Spinal cord (tissue), 10 donors: ENCODE results near the gene BECN2. TPM values are rescaled to one million over a fixed set of nuclear protein-coding genes. Genes with fewer than 3 reads are reported as not detected.
A peak's percentile ranks its signal among the peaks of the same experiment; 100 is the strongest.

Experiments
- DNase-seq, 6 donors: peaks; one replicate each; pipeline versions ENCODE4 v3.0.0 to v3.0.0-alpha.2; 2013 to 2015; ENCODE audit warnings: low spot score in 6 of 6, low read depth in 4 of 6
- H3K27ac ChIP-seq: one replicate; pipeline ENCODE4 v1.5.1; 2013; ENCODE audit warnings: low read depth, low read length, control low read depth
- H3K27me3 ChIP-seq: one replicate; pipeline ENCODE4 v1.6.1; 2013; ENCODE audit warnings: low read length; ENCODE audit not compliant: control insufficient read depth, insufficient read depth
- H3K36me3 ChIP-seq: one replicate; pipeline ENCODE4 v1.6.1; 2013; ENCODE audit warnings: low read length; ENCODE audit not compliant: control insufficient read depth, insufficient read depth
- H3K4me1 ChIP-seq: one replicate; pipeline ENCODE4 v1.6.1; 2013; ENCODE audit warnings: low read length; ENCODE audit not compliant: control insufficient read depth, insufficient read depth
- H3K4me3 ChIP-seq: one replicate; pipeline ENCODE4 v1.5.1; 2013; ENCODE audit warnings: low read depth, low read length, control low read depth
- H3K9me3 ChIP-seq: one replicate; pipeline ENCODE4 v1.6.1; 2013; ENCODE audit warnings: low read length; ENCODE audit not compliant: control insufficient read depth, insufficient read depth
- WGBS: methylation state at CpG from one replicate; pipeline ENCODE4 v1.1.5; 2013; ENCODE audit warnings: missing lambda C conversion rate; ENCODE audit not compliant: insufficient coverage; 5-methylcytosine and 5-hydroxymethylcytosine counted together
- polyA plus RNA-seq, 2 donors: library from polyadenylated mRNA; unstranded; fragments of 120-200 nt; gene quantifications; one replicate each; pipeline ENCODE4 v1.2.1, GENCODE V29; 2013; ENCODE audit not compliant: insufficient read length in 2 of 2
- total RNA-seq, 2 donors: library from RNA; depleted of rRNA in 1 of 2; stranded (reverse); fragments of 120-200 nt in 1 of 2; fragments of >200 nt in 1 of 2; gene quantifications; one replicate each; pipeline versions ENCODE4 v1.2.3 to v1.2.4, GENCODE V29; 2013 to 2014
- donor health status: healthy.

The BECN2 gene
- total and polyA plus RNA-seq, 4 donors = not detected

DNA sequence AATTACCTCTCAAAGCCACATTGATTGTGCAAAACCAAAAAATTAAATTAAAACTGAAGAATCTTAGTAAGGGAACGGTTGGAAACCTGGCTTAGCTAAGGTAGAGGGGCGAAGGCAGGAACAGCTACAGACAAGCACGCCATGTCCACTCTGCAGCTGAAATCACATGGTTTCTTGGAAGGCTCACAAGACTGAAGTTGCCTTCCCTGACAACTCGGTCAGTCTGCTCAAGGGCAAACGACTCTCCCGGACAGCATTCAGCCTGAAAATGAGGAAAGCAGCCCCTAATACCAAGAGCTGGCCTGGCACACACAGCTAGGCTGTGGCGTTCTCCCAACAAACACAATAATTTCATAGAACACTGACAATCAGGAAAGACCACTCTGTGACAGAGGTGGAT is 22.7 kb upstream of the BECN2 start:
- DNase-seq = peak in 4 of 6 donors; percentile 6 to 40 (median 26)
- no peak overlapping the region for H3K27ac ChIP-seq
- H3K4me3 ChIP-seq = no peak overlapping the region

GRCh38 chr1:241939798-241940197 is 17.8 kb upstream of the BECN2 start:
- WGBS = no CpG with 5 or more reads among the region's 1 CpG
- Histone ChIP-seq H3K27me3 (no peaks in the 10 kb centered on the region), H3K36me3 (no peaks in the 10 kb centered on the region), H3K4me1 (peaks cover 3% of the 10 kb centered on the region), H3K27ac (no peak overlapping the region), H3K9me3 (peaks cover 2% of the 10 kb centered on the region), H3K4me3 (no peak overlapping the region)
- no peak for DNase-seq

More for the DNA sequence above, 22.7 kb upstream of the BECN2 start:
- 43% methylated on average over 7 of the region's 7 CpGs for WGBS
- Histone ChIP-seq H3K9me3 (peaks cover 2% of the 10 kb centered on the region), H3K4me1 (peaks cover 15% of the 10 kb centered on the region), H3K27me3 (no peaks in the 10 kb centered on the region), H3K36me3 (no peaks in the 10 kb centered on the region)

DNA sequence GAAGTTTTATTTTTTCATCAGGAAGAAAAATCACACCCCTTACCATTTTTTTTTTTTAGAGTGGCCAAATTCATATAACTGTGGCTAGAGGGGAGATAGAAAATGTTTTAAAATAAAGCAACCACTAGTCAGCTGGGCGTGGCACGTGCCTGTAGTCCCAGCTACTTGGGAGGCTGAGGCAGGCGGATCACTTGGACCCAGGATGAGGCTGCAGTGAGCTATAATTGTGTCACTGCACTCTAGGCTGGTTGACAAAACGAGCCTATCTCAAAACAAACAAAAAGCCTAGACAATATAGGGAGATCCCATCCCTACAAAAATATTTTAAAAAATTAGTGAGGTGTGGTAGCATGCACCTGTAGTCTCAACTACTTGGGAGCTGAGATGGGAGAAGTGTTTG is 14.8 kb upstream of the BECN2 start:
- H3K36me3 ChIP-seq = no peaks in the 10 kb centered on the region
- no peak overlapping the region for H3K27ac ChIP-seq
- H3K4me1 ChIP-seq = no peaks in the 10 kb centered on the region
- 93% methylated on average over 3 of the region's 4 CpGs for WGBS
- no peak overlapping the region for H3K4me3 ChIP-seq
- no peak for DNase-seq
- no peaks in the 10 kb centered on the region for H3K27me3 ChIP-seq
- peaks cover 2% of the 10 kb centered on the region for H3K9me3 ChIP-seq

DNA sequence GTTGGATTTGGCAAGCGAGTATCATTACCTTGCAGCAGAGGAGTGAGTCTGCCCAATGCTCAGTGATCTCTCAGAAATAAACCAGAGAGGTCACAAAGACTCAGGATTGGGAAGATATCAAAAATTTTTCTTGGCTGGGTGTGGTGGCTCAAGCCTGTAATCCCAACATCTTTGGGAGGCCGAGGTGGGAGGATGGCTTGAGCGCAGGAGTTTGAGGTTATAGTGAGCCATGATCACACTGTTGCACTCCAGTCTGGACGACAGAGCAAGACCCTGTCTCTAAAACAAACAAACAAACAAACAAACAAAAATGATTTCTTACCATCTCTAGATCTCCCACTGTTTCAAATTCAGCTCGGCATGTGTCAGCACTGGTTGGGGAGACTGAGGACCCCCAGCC is 13.3 kb upstream of the BECN2 start:
- no peaks in the 10 kb centered on the region for H3K4me1 ChIP-seq
- DNase-seq = no peak
- no peak overlapping the region for H3K4me3 ChIP-seq
- 100% methylated on average over 1 of the region's 5 CpGs for WGBS
- no peaks in the 10 kb centered on the region for H3K9me3 ChIP-seq
- H3K27me3 ChIP-seq = no peaks in the 10 kb centered on the region
- no peak overlapping the region for H3K27ac ChIP-seq
- no peaks in the 10 kb centered on the region for H3K36me3 ChIP-seq

DNA sequence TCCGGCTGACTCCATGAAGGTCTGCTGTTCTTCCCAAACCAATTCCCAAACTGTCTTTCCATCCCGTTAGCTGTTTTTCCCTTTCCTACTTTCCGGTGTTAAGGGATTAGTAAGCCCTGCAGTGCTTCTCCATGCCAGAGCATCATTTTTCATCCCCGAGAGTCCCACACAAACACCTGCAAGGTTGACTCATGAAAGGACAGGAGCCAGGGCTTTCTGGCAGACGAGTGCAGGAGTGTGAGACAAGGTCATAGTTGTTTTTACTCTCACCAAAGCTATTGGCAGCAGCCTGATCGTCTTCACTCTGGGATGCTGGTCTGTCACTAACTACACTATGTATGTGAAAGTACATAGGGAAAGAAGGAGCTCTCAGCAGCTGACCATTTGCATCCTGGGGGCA is 10.2 kb upstream of the BECN2 start:
- WGBS = 91% methylated on average over 3 of the region's 6 CpGs
- no peaks in the 10 kb centered on the region for H3K4me1 ChIP-seq
- no peak for DNase-seq
- H3K36me3 ChIP-seq = no peaks in the 10 kb centered on the region
- no peaks in the 10 kb centered on the region for H3K9me3 ChIP-seq
- H3K27ac ChIP-seq = no peak overlapping the region
- no peaks in the 10 kb centered on the region for H3K27me3 ChIP-seq
- H3K4me3 ChIP-seq = no peak overlapping the region

GRCh38 chr1:241950390-241950789 is 7.2 kb upstream of the BECN2 start:
- H3K4me3 ChIP-seq = no peak overlapping the region
- no peaks in the 10 kb centered on the region for H3K36me3 ChIP-seq
- no peaks in the 10 kb centered on the region for H3K4me1 ChIP-seq
- H3K9me3 ChIP-seq = no peaks in the 10 kb centered on the region
- no peaks in the 10 kb centered on the region for H3K27me3 ChIP-seq
- no peak overlapping the region for H3K27ac ChIP-seq
- DNase-seq = peak in 1 of 6 donors; percentile 32
- WGBS = 67% methylated on average over 4 of the region's 5 CpGs

DNA sequence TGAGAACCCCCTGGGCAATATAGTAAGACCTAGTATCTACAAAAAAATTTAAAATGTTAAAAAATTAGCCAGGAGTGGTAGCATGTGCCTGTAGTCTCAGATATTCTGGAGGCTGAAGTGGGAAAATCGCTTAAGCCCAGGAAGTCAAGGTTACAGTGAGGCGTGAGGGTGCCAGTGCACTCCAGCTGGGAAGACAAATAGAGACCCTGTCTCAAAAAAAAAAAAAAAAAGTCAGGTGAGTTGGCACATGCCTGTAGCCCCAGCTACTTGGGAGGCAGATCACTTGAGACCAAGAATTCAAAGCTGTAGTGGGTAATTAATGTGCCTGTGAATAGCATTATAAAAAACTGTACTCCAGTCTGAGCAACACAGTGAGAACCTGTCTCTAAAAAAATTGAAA is 4.6 kb downstream of the BECN2 start:
- Histone ChIP-seq H3K27me3 (no peaks in the 10 kb centered on the region), H3K27ac (no peak overlapping the region), H3K4me3 (no peak overlapping the region), H3K36me3 (no peaks in the 10 kb centered on the region), H3K4me1 (no peaks in the 10 kb centered on the region), H3K9me3 (no peaks in the 10 kb centered on the region)
- DNase-seq = peak in 1 of 6 donors; percentile 5
- 64% methylated on average over 2 of the region's 2 CpGs for WGBS

- Histone ChIP-seq H3K4me1 (no peaks in the 10 kb centered on the region), H3K9me3 (no peaks in the 10 kb centered on the region), H3K27ac (no peak overlapping the region), H3K27me3 (no peaks in the 10 kb centered on the region), H3K4me3 (no peak overlapping the region), H3K36me3 (no peaks in the 10 kb centered on the region)
- no peak for DNase-seq
Observed at GRCh38 chr1:241963722-241964121, 6.2 kb downstream of the BECN2 start.

DNA sequence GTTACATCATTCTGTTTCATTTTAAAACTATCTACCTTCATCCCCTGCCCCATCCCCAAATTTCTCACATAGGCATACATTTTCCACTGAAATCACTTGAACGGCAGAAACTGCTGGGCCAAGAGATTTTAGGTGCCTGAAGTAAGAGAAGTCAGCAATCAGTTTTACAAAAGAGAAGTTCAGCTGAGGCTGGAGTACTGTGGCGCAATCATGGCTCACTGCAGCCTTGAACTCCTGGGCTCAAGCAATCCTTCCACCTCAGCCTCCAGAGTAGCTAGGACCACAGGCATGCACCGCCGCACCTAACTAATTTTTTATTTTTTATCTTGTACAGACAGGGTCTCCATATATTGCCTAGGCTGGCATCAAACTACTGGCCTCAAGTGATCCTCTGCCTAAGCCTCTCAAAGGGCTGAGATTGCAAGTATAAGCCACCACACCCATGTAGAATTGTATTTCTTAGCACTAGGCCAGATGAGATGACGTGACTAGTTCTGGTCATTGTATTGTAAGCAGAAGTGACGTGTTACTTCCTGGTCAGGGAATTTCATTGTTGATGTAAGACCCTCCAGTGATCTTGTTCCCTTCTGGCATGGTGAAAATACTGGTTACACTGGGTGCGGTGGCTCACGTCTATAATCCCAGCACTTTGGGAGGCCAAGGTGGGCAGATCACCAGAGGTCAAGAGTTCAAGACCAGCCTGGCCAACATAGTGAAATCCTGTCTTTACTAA is 7.1 kb downstream of the BECN2 start:
- no peaks in the 10 kb centered on the region for H3K27me3 ChIP-seq
- H3K4me3 ChIP-seq = no peak overlapping the region
- H3K9me3 ChIP-seq = no peaks in the 10 kb centered on the region
- no peaks in the 10 kb centered on the region for H3K4me1 ChIP-seq
- DNase-seq = no peak
- H3K27ac ChIP-seq = no peak overlapping the region
- no peaks in the 10 kb centered on the region for H3K36me3 ChIP-seq
- WGBS = 92% methylated on average over 6 of the region's 8 CpGs

DNA sequence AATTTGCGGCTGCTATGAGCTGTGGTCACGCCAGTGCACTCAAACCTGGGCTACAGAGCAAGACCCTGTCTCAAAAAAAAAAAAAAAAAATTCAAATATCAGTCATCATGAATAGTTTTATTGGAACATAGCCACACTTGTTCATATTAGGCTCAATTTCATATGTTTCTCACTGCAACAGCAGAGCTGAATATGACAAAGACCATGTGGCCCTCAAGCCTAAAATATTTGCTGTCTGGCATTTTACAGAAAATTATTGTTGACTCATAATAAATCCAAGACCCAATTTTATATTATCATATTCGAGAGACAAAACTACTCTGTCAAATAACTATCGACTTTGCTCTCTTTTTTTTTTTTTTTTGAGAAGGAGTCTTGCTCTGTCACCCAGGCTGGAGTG is 11.0 kb downstream of the BECN2 start:
- Histone ChIP-seq H3K4me3 (no peak overlapping the region), H3K4me1 (no peaks in the 10 kb centered on the region), H3K9me3 (no peaks in the 10 kb centered on the region), H3K36me3 (no peaks in the 10 kb centered on the region), H3K27ac (no peak overlapping the region), H3K27me3 (no peaks in the 10 kb centered on the region)
- DNase-seq = no peak
- 60% methylated on average over 1 of the region's 4 CpGs for WGBS
